GM20000 (cell line): Measurements from ENCODE around the gene AREG.
A peak's percentile ranks its signal among the peaks of the same experiment; 100 is the strongest.
"Not testable (repeated sequence)": the region's sequence is repeated elsewhere in the genome, so short reads cannot be mapped to it uniquely, and the experiment has no call there.

Experiments used
- DNase-seq: peaks from one replicate; pipeline ENCODE4 v3.0.0; 2012; ENCODE audit warnings: low spot score
- CTCF ChIP-seq: IDR thresholded peaks from 2 replicates; pipeline ENCODE4 v1.5.1; 2012; ENCODE audit warnings: mild to moderate bottlenecking, control low read depth; ENCODE audit errors: extremely low read depth, missing control alignments

AREG gene

GRCh38 chr4:74444891-74445642, at the start of gene AREG:
Gene AREG (plus strand): TSS chr4:74445136. CDS start chr4:74445346, 210 bp downstream.
- no peak for TF ChIP-seq CTCF
- peak; percentile 77 for DNase-seq

DNA sequence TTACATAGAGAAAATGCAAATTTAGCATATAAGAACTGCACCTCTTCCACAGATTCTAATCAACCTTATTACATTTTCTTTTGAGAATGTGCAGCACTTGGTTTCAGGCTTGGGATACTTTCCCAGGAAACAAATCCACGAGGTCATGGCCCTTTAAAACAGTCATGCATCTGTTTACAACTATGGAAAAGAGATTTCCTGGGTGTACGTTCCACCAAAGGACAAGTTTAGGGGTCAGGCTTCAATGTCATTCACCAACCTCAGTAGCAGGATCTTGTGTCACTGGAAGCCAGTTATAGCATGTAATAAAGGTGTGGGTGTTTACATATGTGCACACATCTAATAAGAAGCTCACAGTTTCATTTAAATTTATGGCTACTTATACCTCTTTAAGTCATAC, 49.3 kb upstream of the AREG start:
- DNase-seq = no peak

GRCh38 chr4:74397748-74398426, 47.0 kb upstream of the AREG start:
- no peak for DNase-seq

More for the DNA sequence above, 49.3 kb upstream of the AREG start:
- no peak for TF ChIP-seq CTCF

DNA sequence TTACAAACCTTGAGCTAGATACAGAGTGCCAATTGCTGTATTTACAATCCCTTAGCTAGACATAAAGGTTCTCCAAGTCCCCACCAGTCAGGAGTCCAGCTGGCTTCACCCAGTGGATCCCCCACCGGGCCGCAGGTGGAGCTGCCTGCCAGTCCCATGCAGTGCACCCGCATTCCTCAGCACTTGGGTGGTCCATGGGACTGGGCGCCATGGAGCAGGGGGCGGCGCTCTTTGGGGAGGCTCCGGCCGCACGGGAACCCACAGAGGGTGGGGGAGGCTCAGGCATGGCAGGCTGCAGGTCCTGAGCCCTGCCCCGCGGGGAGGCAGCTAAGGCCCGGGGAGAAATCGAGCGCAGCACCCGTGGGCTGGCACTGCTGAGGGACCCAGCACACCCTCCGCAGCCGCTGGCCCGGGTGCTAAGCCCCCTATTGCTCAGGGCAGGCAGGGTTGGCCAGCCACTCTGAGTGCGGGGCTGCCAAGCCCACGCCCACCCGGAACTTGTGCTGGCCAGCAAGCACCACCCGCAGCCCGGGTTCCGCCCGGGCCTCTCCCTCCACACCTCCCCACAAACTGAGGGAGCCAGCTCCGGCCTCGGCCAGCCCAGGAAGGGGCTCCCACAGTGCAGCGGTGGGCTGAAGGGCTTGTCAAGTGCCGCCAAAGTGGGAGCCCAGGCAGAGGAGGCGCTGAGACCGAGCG, 45.9 kb upstream of the AREG start:
- DNase-seq = not testable (repeated sequence)

More at GRCh38 chr4:74397748-74398426, 47.0 kb upstream of the AREG start:
- TF ChIP-seq CTCF = no peak

- DNase-seq = no peak
These were observed 44.5 kb upstream of the AREG start for GRCh38 chr4:74400395-74400794.

GRCh38 chr4:74402692-74403456, 42.1 kb upstream of the AREG start:
- no peak for TF ChIP-seq CTCF
- no peak for DNase-seq

More at GRCh38 chr4:74400395-74400794, 44.5 kb upstream of the AREG start:
- no peak for TF ChIP-seq CTCF

DNA sequence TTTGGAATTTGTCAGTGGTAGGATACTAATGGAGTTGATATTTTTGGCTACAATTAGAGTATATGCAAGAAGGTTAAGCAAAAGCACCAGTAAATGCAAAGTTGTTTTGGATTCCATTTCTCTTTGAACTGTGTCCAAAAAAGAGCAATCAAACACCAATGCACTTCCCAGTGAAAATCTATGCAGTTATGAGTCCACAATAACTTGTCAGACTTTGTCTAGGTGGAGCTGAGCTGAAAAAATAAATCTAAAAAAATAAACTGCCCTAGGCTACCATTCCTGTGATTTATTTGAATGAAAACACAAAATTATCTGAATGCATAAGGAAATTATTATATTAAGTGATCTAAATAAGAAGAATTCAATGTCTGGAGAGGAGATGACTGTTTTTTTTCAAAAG, 37.0 kb upstream of the AREG start:
- DNase-seq = no peak
- no peak for TF ChIP-seq CTCF
